HepG2 (cell line): ENCODE data around the gene ESM1. TPM values are rescaled to one million over a fixed set of nuclear protein-coding genes. Genes with fewer than 3 reads are reported as not detected.

ENCODE experiments used
- ATAC-seq: fragments of 200-7000 bp; cut with Tn5 transposase; 3 replicates; pipeline ENCODE4 v1.9.1; 2020; ENCODE audit warnings: mild to moderate bottlenecking, moderate library complexity
- BruUV-seq: library from RNA; stranded (reverse); fragments of 400-500 nt; replicated peaks from 2 replicates; lab custom pipeline; 2021; lab: Mats Ljungman, UMichigan
- CTCF ChIA-PET: fragments of 300-600 bp; formaldehyde crosslinking; extraction: SDS; loops from one replicate; lab custom pipeline; 2021; ENCODE audit warnings: low total read pairs, inconsistent platforms, low intra/inter-chr PET ratio; lab: Yijun Ruan, JAX
- POLR2A ChIA-PET: fragments of 350-600 bp; sonication (Branson Sonifier 250); formaldehyde crosslinking; loops from one replicate; lab custom pipeline; 2020; ENCODE audit warnings: antibody characterized with exemption, inconsistent platforms; lab: Yijun Ruan, JAX
- DNase-seq: peaks from one replicate; pipeline ENCODE4 v3.0.0-alpha.2; 2015; ENCODE audit warnings: low spot score
- FAIRE-seq: peaks from 3 replicates; lab custom pipeline; 2011; peaks lifted over from hg19 to GRCh38; lab: Jason Lieb, UNC
- H2AFZ ChIP-seq: one replicate; pipeline ENCODE4 v1.6.1; 2011; ENCODE audit warnings: low read length, inconsistent platforms
- H3K27ac ChIP-seq: fragments of 300-600 bp; 3 replicates; pipeline ENCODE4 v1.8.0; 2011; ENCODE audit warnings: mixed run types, mild to moderate bottlenecking, mixed read lengths, low read length, inconsistent platforms; ENCODE audit not compliant: insufficient read depth; ENCODE audit errors: extremely low read length
- H3K27me3 ChIP-seq, 2 experiments: fragments of 200-600 bp in 1 of 2; 2 replicates in 1 of 2; 3 replicates in 1 of 2; pipeline versions ENCODE4 v1.6.0 to v1.8.0; 2011; ENCODE audit warnings: low read length in 2 of 2, mild to moderate bottlenecking in 2 of 2, moderate library complexity in 2 of 2, inconsistent platforms in 1 of 2; ENCODE audit not compliant: insufficient read depth in 2 of 2, control insufficient read depth in 1 of 2
- H3K36me3 ChIP-seq, 2 experiments: fragments of 200-600 bp in 1 of 2; replicated peaks in 1 of 2; 2 replicates in 1 of 2; 3 replicates in 1 of 2; pipeline versions ENCODE4 v1.5.1 to v1.8.0; 2011; ENCODE audit warnings: low read length in 2 of 2, inconsistent platforms in 1 of 2; ENCODE audit not compliant: insufficient read depth in 2 of 2, control insufficient read depth in 1 of 2
- H3K4me1 ChIP-seq: 2 replicates; pipeline ENCODE4 v1.5.1; 2012; ENCODE audit warnings: low read length, inconsistent platforms; ENCODE audit not compliant: insufficient read depth
- H3K4me2 ChIP-seq: 2 replicates; pipeline ENCODE4 v1.6.0; 2011; ENCODE audit warnings: low read depth, low read length, inconsistent platforms
- H3K4me3 ChIP-seq, 3 experiments: fragments of 200-600 bp in 1 of 3; sonication (generic), shearing (Covaris generic) in 1 of 3; replicated peaks in 1 of 3; 2 replicates each; pipeline ENCODE4 v1.5.1; 2011 to 2016; ENCODE audit warnings: low read length in 3 of 3, inconsistent platforms in 2 of 3, low read depth in 2 of 3, mild to moderate bottlenecking in 2 of 3, control low read depth in 1 of 3, mixed read lengths in 1 of 3; ENCODE audit not compliant: insufficient read depth in 1 of 3
- H3K79me2 ChIP-seq: one replicate; pipeline ENCODE4 v1.6.1; 2011; ENCODE audit warnings: low read length, inconsistent platforms; ENCODE audit not compliant: insufficient read depth
- H3K9ac ChIP-seq: 2 replicates; pipeline ENCODE4 v1.6.0; 2011; ENCODE audit warnings: mild to moderate bottlenecking, low read depth, low read length, inconsistent platforms; ENCODE audit not compliant: insufficient read depth
- H3K9me3 ChIP-seq: 2 replicates; pipeline ENCODE4 v1.5.1; 2012; ENCODE audit warnings: mild to moderate bottlenecking, low read length
- H4K20me1 ChIP-seq: 2 replicates; pipeline ENCODE4 v1.6.0; 2011; ENCODE audit warnings: inconsistent platforms, mild to moderate bottlenecking, low read length, moderate library complexity; ENCODE audit not compliant: insufficient read depth
- ASH2L ChIP-seq: fragments of 300-600, 200-600 bp; sonication (generic); IDR thresholded peaks from 2 replicates; pipeline ENCODE4 v1.7.0; 2017; ENCODE audit warnings: low read depth, mild to moderate bottlenecking, moderate library complexity, mixed read lengths, low read length; ENCODE audit not compliant: insufficient read length
- CAMTA2 ChIP-seq: sonication (generic); formaldehyde crosslinking; IDR thresholded peaks from 2 replicates; pipeline ENCODE4 v1.4.0; 2020; ENCODE audit warnings: mild to moderate bottlenecking, missing genetic modification reagents, borderline replicate concordance
- MXI1 ChIP-seq: IDR thresholded peaks from 3 replicates; pipeline ENCODE4 v1.6.1; 2012; ENCODE audit warnings: low read depth, low read length, inconsistent platforms, borderline replicate concordance
- NBN ChIP-seq: fragments of 450-650 bp; conservative IDR thresholded peaks from 2 replicates; pipeline ENCODE4 v1.6.1; 2017
- SALL1 ChIP-seq: sonication (generic); formaldehyde crosslinking; IDR thresholded peaks from 2 replicates; pipeline ENCODE4 v1.8.0; 2022; ENCODE audit warnings: mild to moderate bottlenecking, missing genetic modification reagents
- TP53 ChIP-seq: sonication (generic); formaldehyde crosslinking; conservative IDR thresholded peaks from 2 replicates; pipeline ENCODE4 v1.4.0; 2020; ENCODE audit warnings: missing genetic modification reagents
- ZNF101 ChIP-seq: sonication (generic); formaldehyde crosslinking; IDR thresholded peaks from 2 replicates; pipeline ENCODE4 v1.4.0; 2020; ENCODE audit warnings: mild to moderate bottlenecking, low read depth, missing genetic modification reagents, borderline replicate concordance
- ZNF343 ChIP-seq: sonication (generic); formaldehyde crosslinking; IDR thresholded peaks from 2 replicates; pipeline ENCODE4 v1.4.0; 2020; ENCODE audit warnings: mild to moderate bottlenecking, missing genetic modification reagents
- ZNF441 ChIP-seq: sonication (generic); formaldehyde crosslinking; IDR thresholded peaks from 2 replicates; pipeline ENCODE4 v1.7.0; 2021; ENCODE audit warnings: missing genetic modification reagents, borderline replicate concordance
- ZNF562 ChIP-seq: sonication (generic); formaldehyde crosslinking; IDR thresholded peaks from 2 replicates; pipeline ENCODE4 v1.8.0; 2022; ENCODE audit warnings: missing genetic modification reagents, borderline replicate concordance
- ZNF660 ChIP-seq: sonication (generic); formaldehyde crosslinking; IDR thresholded peaks from 2 replicates; pipeline ENCODE4 v1.5.1; 2020; ENCODE audit warnings: mild to moderate bottlenecking, low read depth, missing genetic modification reagents, borderline replicate concordance
- ZNF746 ChIP-seq: sonication (generic); formaldehyde crosslinking; IDR thresholded peaks from 2 replicates; pipeline ENCODE4 v1.8.0; 2022; ENCODE audit warnings: mild to moderate bottlenecking, missing genetic modification reagents
- WGBS: methylation state at CpG from one replicate; pipeline ENCODE4 v1.1.6; 2017; ENCODE audit warnings: low lambda C conversion rate; 5-methylcytosine and 5-hydroxymethylcytosine counted together
- in situ Hi-C: cut with HindIII; loops from 2 replicates; pipeline ENCODE4 v1.10.0; 2017; ENCODE audit warnings: low pct_unique_long_range_greater_than_20kb; ENCODE audit not compliant: extremely low pct_ligation_motif_present
- intact Hi-C: fragments of 100-400 bp; cut with micrococcal nuclease; formaldehyde crosslinking; loops from one replicate; pipeline ENCODE4 v1.10.0; 2022; ENCODE audit not compliant: unreplicated experiment
- polyA plus RNA-seq, 8 experiments: library from polyadenylated mRNA; depleted of rRNA in 3 of 8; stranded (reverse) in 7 of 8; unstranded in 1 of 8; fragments of >200 nt; fragmentation: Illumina TruSeq in 4 of 8; extraction: Trizol in 4 of 8; gene quantifications; 2 replicates each; pipeline versions ENCODE4 v1.2.1 to v1.2.3, GENCODE V29; 2011 to 2016; ENCODE audit warnings: low read depth in 4 of 8, missing spikeins in 1 of 8, mixed read lengths in 1 of 8; ENCODE audit not compliant: insufficient read depth in 1 of 8
- total RNA-seq, 5 experiments: library from RNA; depleted of rRNA; stranded (reverse); fragments of >200 nt; fragmentation: Illumina TruSeq; extraction: Trizol; gene quantifications; 2 replicates each; pipeline ENCODE4 v1.2.3, GENCODE V29; 2016; ENCODE audit warnings: low read depth in 1 of 5
- TF ChIP-seq, protein P1 (sequence below): sonication (generic); formaldehyde crosslinking; IDR thresholded peaks from 2 replicates; pipeline ENCODE4 v1.5.0; 2020; ENCODE audit warnings: missing genetic modification reagents
- TF ChIP-seq, protein P2 (sequence below): sonication (generic); formaldehyde crosslinking; IDR thresholded peaks from 2 replicates; pipeline ENCODE4 v1.9.0; 2021; ENCODE audit warnings: missing genetic modification reagents, mild to moderate bottlenecking, borderline replicate concordance
- TF ChIP-seq, protein P3 (sequence below): sonication (generic); formaldehyde crosslinking; IDR thresholded peaks from 2 replicates; pipeline ENCODE4 v1.4.0; 2020; ENCODE audit warnings: missing genetic modification reagents
- TF ChIP-seq, protein P4 (sequence below): sonication (generic); formaldehyde crosslinking; IDR thresholded peaks from 2 replicates; pipeline ENCODE4 v1.4.0; 2020; ENCODE audit warnings: missing genetic modification reagents, borderline replicate concordance

ESM1 gene
- total and polyA plus RNA-seq, 2 of the 13 experiments (the other 11 are each of a cell fraction or from before 2014, with no cell fraction given): not detected

DNA sequence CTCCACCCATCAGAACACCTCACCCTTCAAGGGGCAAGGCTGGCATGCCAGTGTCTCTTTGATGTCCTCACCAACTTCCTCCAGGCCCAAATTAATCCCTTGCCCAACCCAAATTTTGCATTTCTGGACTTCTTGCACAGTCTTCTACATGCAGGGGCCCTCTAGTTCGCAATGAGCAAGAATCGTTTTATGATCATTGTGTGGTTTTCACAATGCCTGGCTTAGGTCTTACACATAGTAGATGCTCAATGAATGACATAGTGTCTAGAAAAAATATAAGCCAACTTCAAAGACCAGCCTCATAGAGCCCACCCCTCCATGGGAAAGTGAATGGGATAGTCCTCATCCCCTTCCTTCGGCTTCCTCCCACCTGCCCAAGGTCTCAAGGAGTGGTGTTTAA, 9.8 kb upstream of the ESM1 start (continued):
- TF ChIP-seq, protein P1, sequence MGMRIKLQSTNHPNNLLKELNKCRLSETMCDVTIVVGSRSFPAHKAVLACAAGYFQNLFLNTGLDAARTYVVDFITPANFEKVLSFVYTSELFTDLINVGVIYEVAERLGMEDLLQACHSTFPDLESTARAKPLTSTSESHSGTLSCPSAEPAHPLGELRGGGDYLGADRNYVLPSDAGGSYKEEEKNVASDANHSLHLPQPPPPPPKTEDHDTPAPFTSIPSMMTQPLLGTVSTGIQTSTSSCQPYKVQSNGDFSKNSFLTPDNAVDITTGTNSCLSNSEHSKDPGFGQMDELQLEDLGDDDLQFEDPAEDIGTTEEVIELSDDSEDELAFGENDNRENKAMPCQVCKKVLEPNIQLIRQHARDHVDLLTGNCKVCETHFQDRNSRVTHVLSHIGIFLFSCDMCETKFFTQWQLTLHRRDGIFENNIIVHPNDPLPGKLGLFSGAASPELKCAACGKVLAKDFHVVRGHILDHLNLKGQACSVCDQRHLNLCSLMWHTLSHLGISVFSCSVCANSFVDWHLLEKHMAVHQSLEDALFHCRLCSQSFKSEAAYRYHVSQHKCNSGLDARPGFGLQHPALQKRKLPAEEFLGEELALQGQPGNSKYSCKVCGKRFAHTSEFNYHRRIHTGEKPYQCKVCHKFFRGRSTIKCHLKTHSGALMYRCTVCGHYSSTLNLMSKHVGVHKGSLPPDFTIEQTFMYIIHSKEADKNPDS: no peak
- TF ChIP-seq MXI1 (no peak), ZNF343 (no peak), ASH2L (no peak), ZNF562 (CRISPR knock-in tag) (no peak), ZNF101 (no peak), NBN (no peak)
- TF ChIP-seq, protein P2, sequence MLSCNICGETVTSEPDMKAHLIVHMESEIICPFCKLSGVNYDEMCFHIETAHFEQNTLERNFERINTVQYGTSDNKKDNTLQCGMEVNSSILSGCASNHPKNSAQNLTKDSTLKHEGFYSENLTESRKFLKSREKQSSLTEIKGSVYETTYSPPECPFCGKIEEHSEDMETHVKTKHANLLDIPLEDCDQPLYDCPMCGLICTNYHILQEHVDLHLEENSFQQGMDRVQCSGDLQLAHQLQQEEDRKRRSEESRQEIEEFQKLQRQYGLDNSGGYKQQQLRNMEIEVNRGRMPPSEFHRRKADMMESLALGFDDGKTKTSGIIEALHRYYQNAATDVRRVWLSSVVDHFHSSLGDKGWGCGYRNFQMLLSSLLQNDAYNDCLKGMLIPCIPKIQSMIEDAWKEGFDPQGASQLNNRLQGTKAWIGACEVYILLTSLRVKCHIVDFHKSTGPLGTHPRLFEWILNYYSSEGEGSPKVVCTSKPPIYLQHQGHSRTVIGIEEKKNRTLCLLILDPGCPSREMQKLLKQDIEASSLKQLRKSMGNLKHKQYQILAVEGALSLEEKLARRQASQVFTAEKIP (CRISPR knock-in tag): no peak

DNA sequence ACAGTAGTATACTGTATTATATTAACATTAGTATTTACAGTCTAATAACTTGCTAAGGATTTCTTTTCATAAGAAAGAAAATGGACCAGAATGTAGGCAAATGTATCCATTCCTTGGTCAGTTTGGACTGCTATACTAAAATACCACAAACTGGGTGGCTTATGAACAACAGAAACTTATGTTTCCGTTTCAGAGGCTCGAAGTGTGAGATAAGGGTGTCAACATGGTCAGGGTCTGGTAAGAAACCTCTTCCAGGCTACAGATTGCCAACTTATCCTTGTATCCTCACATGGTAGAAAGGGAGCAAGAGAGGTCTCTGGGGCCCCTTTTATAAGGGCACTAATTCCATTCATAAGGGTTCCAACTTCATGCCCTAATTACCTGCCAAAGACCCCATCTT, 9.2 kb upstream of the ESM1 start:
- ATAC-seq (no peak), FAIRE-seq (no peak), DNase-seq (no peak)
- no peak overlapping the region for H3K4me3 ChIP-seq
- ChIA-PET CTCF (no interaction called here), POLR2A (no interaction called here)
- H3K27me3 ChIP-seq: peaks cover 1 to 4% of the 10 kb centered on the region in 2 experiments; a peak in 2 of 5 replicates
- intact Hi-C loops (no loop called here), in situ Hi-C loops (no loop called here)
- H3K4me2 ChIP-seq: no peak overlapping the region
- H3K9ac ChIP-seq: no peak overlapping the region
- H3K36me3 ChIP-seq: no peaks in the 10 kb centered on the region
- H2AFZ ChIP-seq: no peak overlapping the region
- H3K4me1 ChIP-seq: no peaks in the 10 kb centered on the region
- WGBS: 0% methylated on average over 2 of the region's 2 CpGs
- no peak overlapping the region for H3K27ac ChIP-seq
- BruUV-seq: no TSS peak
- no peaks in the 10 kb centered on the region for H4K20me1 ChIP-seq
- H3K79me2 ChIP-seq: no peaks in the 10 kb centered on the region
- no peaks in the 10 kb centered on the region for H3K9me3 ChIP-seq
- TF ChIP-seq ZNF746 (no peak), CAMTA2 (CRISPR knock-in tag) (no peak), ZNF660 (CRISPR knock-in tag) (no peak), SALL1 (no peak), TP53 (no peak), ZNF441 (no peak)
- TF ChIP-seq, protein P3, sequence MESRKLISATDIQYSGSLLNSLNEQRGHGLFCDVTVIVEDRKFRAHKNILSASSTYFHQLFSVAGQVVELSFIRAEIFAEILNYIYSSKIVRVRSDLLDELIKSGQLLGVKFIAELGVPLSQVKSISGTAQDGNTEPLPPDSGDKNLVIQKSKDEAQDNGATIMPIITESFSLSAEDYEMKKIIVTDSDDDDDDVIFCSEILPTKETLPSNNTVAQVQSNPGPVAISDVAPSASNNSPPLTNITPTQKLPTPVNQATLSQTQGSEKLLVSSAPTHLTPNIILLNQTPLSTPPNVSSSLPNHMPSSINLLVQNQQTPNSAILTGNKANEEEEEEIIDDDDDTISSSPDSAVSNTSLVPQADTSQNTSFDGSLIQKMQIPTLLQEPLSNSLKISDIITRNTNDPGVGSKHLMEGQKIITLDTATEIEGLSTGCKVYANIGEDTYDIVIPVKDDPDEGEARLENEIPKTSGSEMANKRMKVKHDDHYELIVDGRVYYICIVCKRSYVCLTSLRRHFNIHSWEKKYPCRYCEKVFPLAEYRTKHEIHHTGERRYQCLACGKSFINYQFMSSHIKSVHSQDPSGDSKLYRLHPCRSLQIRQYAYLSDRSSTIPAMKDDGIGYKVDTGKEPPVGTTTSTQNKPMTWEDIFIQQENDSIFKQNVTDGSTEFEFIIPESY (CRISPR knock-in tag): no peak
- TF ChIP-seq, protein P4, sequence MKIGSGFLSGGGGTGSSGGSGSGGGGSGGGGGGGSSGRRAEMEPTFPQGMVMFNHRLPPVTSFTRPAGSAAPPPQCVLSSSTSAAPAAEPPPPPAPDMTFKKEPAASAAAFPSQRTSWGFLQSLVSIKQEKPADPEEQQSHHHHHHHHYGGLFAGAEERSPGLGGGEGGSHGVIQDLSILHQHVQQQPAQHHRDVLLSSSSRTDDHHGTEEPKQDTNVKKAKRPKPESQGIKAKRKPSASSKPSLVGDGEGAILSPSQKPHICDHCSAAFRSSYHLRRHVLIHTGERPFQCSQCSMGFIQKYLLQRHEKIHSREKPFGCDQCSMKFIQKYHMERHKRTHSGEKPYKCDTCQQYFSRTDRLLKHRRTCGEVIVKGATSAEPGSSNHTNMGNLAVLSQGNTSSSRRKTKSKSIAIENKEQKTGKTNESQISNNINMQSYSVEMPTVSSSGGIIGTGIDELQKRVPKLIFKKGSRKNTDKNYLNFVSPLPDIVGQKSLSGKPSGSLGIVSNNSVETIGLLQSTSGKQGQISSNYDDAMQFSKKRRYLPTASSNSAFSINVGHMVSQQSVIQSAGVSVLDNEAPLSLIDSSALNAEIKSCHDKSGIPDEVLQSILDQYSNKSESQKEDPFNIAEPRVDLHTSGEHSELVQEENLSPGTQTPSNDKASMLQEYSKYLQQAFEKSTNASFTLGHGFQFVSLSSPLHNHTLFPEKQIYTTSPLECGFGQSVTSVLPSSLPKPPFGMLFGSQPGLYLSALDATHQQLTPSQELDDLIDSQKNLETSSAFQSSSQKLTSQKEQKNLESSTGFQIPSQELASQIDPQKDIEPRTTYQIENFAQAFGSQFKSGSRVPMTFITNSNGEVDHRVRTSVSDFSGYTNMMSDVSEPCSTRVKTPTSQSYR (CRISPR knock-in tag): no peak
